Measurements from ENCODE around the gene MATN1.

GRCh38 chr1:30714025-30714424 lies 9.4 kb downstream of the MATN1 start:
- TF ChIP-seq EZH2 (IDR thresholded peaks at IDR 0.05; ENCODE audit: insufficient read depth, poor library complexity, severe bottlenecking) (no peak), EZH2phosphoT487 (IDR thresholded peaks at IDR 0.05; ENCODE audit: insufficient read depth, low read depth) (no peak)
